K562 treated with DMSO at 1 percent for 48 hours (cell line): ENCODE results near the gene IZUMO1R. TPM values are rescaled to one million over a fixed set of nuclear protein-coding genes. Genes with fewer than 3 reads are reported as not detected.

Experiments used
- total RNA-seq: library from RNA; unstranded; fragments of 300-600 nt; gene quantifications from 2 replicates; pipeline ENCODE4 v1.2.3, GENCODE V29; 2022; ENCODE audit warnings: low replicate concordance; ENCODE audit errors: extremely low read depth

IZUMO1R gene
- total RNA-seq = not detected in 2 replicates

DNA sequence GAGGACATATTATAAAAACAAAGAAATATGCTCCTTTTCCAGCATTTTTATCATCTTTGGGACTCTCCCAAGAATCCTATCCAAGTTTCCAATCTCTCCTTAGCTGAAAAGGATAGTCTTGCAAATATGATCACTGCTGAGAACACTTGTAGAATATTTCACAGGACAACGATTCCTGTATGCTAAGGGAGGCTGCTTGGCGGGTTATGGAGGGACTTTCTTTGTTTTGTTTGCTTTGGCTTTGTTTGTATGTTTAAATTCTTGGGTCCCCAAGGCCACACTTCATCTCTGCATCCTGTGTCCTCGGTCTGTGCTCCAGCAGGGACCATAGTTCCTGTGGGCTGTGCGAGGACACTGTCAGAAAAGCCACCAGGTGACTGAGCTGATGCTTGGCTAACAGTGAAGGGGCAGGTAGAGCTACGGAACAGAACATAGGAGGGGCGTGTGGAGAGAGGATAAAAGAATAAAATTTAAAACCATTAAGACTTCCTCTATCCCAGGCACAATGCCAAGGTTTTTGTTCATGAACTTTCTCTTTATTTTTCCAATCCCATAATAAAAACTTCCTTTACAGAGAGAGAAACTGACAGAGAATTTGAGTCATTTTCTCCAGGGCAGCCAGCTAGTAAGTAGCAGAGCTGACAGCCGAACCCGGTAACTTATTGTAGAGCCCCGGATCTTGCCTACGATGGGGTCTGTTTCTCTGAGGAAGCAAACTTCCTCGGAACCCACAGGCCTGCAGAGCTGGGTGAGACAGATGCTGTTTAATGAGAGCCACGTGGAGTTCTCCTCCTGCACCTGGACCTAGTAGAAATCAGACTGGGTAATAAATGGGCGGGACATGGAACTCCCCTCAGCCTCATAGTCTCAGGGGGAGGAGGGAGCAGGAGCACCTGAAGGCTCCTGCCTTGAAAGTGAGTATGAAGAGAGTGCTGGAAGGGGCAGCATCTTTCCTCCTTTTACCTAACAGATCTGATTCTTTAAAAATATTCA lies at the start of gene IZUMO1R:
IZUMO1R (plus strand) TSS at position 615 of the 993 bp plus-strand sequence. CDS start 1,057 bp downstream, outside the sequence.

Other genes starting within 250 kb of the IZUMO1R start
- not detected in 2 replicates for gene PANX1, start 175.7 kb upstream of the IZUMO1R start, total RNA-seq
- gene GPR83, start 96.8 kb downstream of the IZUMO1R start, total RNA-seq = not detected in 2 replicates
- gene MRE11, start 189.3 kb downstream of the IZUMO1R start, total RNA-seq = not detected in 2 replicates
- gene ANKRD49, start 189.4 kb downstream of the IZUMO1R start, total RNA-seq = not detected in 2 replicates
- not detected in 2 replicates for gene C11orf97, start 207.9 kb downstream of the IZUMO1R start, total RNA-seq
- not detected in 2 replicates for gene FUT4, start 239.3 kb downstream of the IZUMO1R start, total RNA-seq